ENCODE results near the gene POLR3K.
A peak's percentile ranks its signal among the peaks of the same experiment; 100 is the strongest.

POLR3K gene

DNA sequence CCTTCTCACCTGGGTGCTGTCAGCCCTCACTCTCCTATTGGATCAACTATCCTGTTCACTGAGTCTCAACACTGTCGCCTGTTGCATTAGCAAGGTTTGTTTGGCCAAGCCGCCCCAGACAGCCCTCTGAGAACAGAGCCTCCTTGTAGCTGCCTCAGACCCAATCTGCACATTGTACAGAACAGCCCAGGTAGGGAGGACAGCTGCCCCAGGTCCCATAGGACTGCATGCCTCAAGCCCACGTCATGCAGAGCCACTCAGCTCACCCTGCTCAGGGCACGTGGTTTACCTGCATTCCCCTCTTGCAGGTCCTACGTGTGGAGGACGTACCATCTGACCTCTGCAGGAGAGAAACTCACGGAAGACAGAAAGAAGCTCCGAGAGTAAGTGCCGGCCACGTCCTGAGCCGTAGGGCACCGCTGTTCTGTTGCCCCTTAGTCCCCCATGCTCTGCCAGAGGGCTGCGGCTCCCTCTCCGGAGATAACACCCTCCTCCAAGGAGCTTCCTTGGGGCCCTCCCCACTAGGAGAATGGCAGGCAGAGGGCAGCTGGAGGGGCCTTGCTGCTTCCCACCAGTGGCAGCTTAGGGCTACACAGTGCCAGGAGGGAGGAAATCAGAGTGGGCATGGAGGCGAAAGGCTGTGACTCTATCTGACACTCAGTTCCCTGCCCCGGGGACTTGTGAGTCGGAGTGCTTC, 3.0 kb upstream of the POLR3K start:
- Histone ChIP-seq H2AK5ac (ENCODE audit: low read depth, low read length) (no peak overlapping the region), H2BK120ac (ENCODE audit: low read depth, low read length) (no peak overlapping the region), H2BK15ac (ENCODE audit: low read length) (no peak overlapping the region), H3K9ac (ENCODE audit: low read depth, low read length, poor library complexity) (no peak overlapping the region), H3K18ac (ENCODE audit: low read length) (no peak overlapping the region), H3K79me1 (ENCODE audit: low read depth, low read length) (peaks cover 3% of the 10 kb centered on the region), H3K27me3 (ENCODE audit: control insufficient read depth in 3 of 3, insufficient read depth in 3 of 3, low read depth in 1 of 3, low read length in 3 of 3) (no peaks in the 10 kb centered on the region), H3K27ac (replicated peaks; ENCODE audit: low read length) (no peak overlapping the region), H2BK5ac (ENCODE audit: low read length) (no peak overlapping the region), H3K4me3 (ENCODE audit: low read length in 2 of 2) (no peak overlapping the region), H3K14ac (ENCODE audit: low read length) (no peak overlapping the region), H2BK12ac (ENCODE audit: low read length) (no peak overlapping the region), H3K9me3 (replicated peaks in 1 of 2; ENCODE audit: control insufficient read depth in 2 of 2, insufficient read depth in 1 of 2, low read depth in 1 of 2, low read length in 2 of 2) (no peaks in the 10 kb centered on the region), H4K91ac (ENCODE audit: low read depth, low read length, poor library complexity) (no peak overlapping the region), H3K4ac (ENCODE audit: low read length) (no peak overlapping the region), H3K4me1 (ENCODE audit: control insufficient read depth in 2 of 2, insufficient read depth in 1 of 2, low read depth in 1 of 2, low read length in 2 of 2) (peaks cover 4% of the 10 kb centered on the region in 2 donors), H3K4me2 (ENCODE audit: insufficient read depth, low read length, poor library complexity, severe bottlenecking) (no peak overlapping the region), H4K8ac (ENCODE audit: low read depth, low read length) (no peak overlapping the region), H2AFZ (ENCODE audit: low read length) (no peak overlapping the region), H3K23ac (ENCODE audit: low read depth, low read length, poor library complexity) (no peak overlapping the region), H3K36me3 (replicated peaks in 1 of 2; ENCODE audit: control insufficient read depth in 2 of 2, insufficient read depth in 2 of 2, low read length in 2 of 2) (peaks cover 56 to 67% of the 10 kb centered on the region in 2 donors)
- no CpG with 5 or more reads among the region's 17 CpGs for WGBS, 2 donors (ENCODE audit: extremely low coverage in 2 of 2, insufficient read length in 2 of 2, insufficient replicate concordance in 1 of 2)
- DNase-seq (ENCODE audit: low spot score) = no peak

DNA sequence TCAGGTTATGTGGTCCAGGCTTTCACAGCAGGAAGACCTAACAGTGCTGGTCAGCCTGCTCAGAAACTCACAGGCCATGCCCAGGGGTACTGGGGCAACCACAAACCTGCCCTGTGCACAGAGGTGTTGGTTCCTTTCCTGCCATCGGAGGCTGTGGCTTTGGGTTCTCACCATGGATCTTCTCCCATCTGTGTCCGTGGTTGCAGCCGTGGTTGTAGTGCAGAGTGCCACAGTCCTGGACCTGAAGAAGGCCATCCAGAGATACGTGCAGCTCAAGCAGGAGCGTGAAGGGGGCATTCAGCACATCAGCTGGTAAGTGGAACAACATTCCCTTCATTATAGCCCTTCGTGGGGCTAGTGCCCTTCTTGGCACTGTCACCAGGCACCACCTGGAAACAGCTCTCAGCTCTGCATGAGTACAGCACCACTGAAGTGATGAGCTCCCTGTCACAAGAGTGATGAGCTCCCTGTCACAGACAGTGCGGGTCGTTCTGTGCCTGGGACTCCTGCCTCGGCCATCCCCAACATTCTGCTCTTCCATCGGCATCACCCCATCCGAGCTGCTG, 2.2 kb upstream of the POLR3K start:
- H2AFZ ChIP-seq (ENCODE audit: low read length) = no peak overlapping the region
- peak overlapping the region; percentile 25 for H3K9ac ChIP-seq (ENCODE audit: low read depth, low read length, poor library complexity)
- H3K23ac ChIP-seq (ENCODE audit: low read depth, low read length, poor library complexity) = no peak overlapping the region
- H4K8ac ChIP-seq (ENCODE audit: low read depth, low read length) = no peak overlapping the region
- peaks cover 4% of the 10 kb centered on the region in 2 donors for H3K4me1 ChIP-seq (ENCODE audit: control insufficient read depth in 2 of 2, insufficient read depth in 1 of 2, low read depth in 1 of 2, low read length in 2 of 2)
- no peak overlapping the region for H2BK12ac ChIP-seq (ENCODE audit: low read length)
- peaks cover 3% of the 10 kb centered on the region for H3K79me1 ChIP-seq (ENCODE audit: low read depth, low read length)
- no peak overlapping the region for H3K4me3 ChIP-seq (ENCODE audit: low read length in 2 of 2)
- no peak overlapping the region for H3K14ac ChIP-seq (ENCODE audit: low read length)
- no peak overlapping the region for H2AK5ac ChIP-seq (ENCODE audit: low read depth, low read length)
- H4K91ac ChIP-seq (ENCODE audit: low read depth, low read length, poor library complexity) = no peak overlapping the region
- WGBS, 2 donors (ENCODE audit: extremely low coverage in 2 of 2, insufficient read length in 2 of 2, insufficient replicate concordance in 1 of 2) = no CpG with 5 or more reads among the region's 11 CpGs
- H2BK120ac ChIP-seq (ENCODE audit: low read depth, low read length) = no peak overlapping the region
- no peak overlapping the region for H2BK5ac ChIP-seq (ENCODE audit: low read length)
- no peak overlapping the region for H3K18ac ChIP-seq (ENCODE audit: low read length)
- H2BK15ac ChIP-seq (ENCODE audit: low read length) = no peak overlapping the region
- peaks cover 54 to 70% of the 10 kb centered on the region in 2 donors for H3K36me3 ChIP-seq (replicated peaks in 1 of 2; ENCODE audit: control insufficient read depth in 2 of 2, insufficient read depth in 2 of 2, low read length in 2 of 2)
- no peaks in the 10 kb centered on the region for H3K27me3 ChIP-seq (ENCODE audit: control insufficient read depth in 3 of 3, insufficient read depth in 3 of 3, low read depth in 1 of 3, low read length in 3 of 3)
- no peak overlapping the region for H3K27ac ChIP-seq (replicated peaks; ENCODE audit: low read length)
- no peaks in the 10 kb centered on the region for H3K9me3 ChIP-seq (replicated peaks in 1 of 2; ENCODE audit: control insufficient read depth in 2 of 2, insufficient read depth in 1 of 2, low read depth in 1 of 2, low read length in 2 of 2)
- H3K4me2 ChIP-seq (ENCODE audit: insufficient read depth, low read length, poor library complexity, severe bottlenecking) = no peak overlapping the region
- no peak for DNase-seq (ENCODE audit: low spot score)
- H3K4ac ChIP-seq (ENCODE audit: low read length) = no peak overlapping the region

GRCh38 chr16:54237-54581, 801 bp upstream of the POLR3K start:
- Histone ChIP-seq H2BK12ac (ENCODE audit: low read length) (no peak overlapping the region), H2AFZ (ENCODE audit: low read length) (peak overlapping the region; percentile 91), H3K4me3 (ENCODE audit: low read length in 2 of 2) (peak overlapping the region; percentile 52 to 89), H3K9me3 (replicated peaks in 1 of 2; ENCODE audit: control insufficient read depth in 2 of 2, insufficient read depth in 1 of 2, low read depth in 1 of 2, low read length in 2 of 2) (no peaks in the 10 kb centered on the region), H3K4me2 (ENCODE audit: insufficient read depth, low read length, poor library complexity, severe bottlenecking) (peak overlapping the region; percentile 75), H2BK120ac (ENCODE audit: low read depth, low read length) (no peak overlapping the region), H4K8ac (ENCODE audit: low read depth, low read length) (no peak overlapping the region), H3K27me3 (ENCODE audit: control insufficient read depth in 3 of 3, insufficient read depth in 3 of 3, low read depth in 1 of 3, low read length in 3 of 3) (no peaks in the 10 kb centered on the region), H2AK5ac (ENCODE audit: low read depth, low read length) (no peak overlapping the region), H3K36me3 (replicated peaks in 1 of 2; ENCODE audit: control insufficient read depth in 2 of 2, insufficient read depth in 2 of 2, low read length in 2 of 2) (peaks cover 41 to 68% of the 10 kb centered on the region in 2 donors), H3K18ac (ENCODE audit: low read length) (peak overlapping the region; percentile 100), H3K4me1 (ENCODE audit: control insufficient read depth in 2 of 2, insufficient read depth in 1 of 2, low read depth in 1 of 2, low read length in 2 of 2) (peaks cover 4% of the 10 kb centered on the region in 2 donors), H3K23ac (ENCODE audit: low read depth, low read length, poor library complexity) (no peak overlapping the region), H2BK5ac (ENCODE audit: low read length) (no peak overlapping the region), H4K91ac (ENCODE audit: low read depth, low read length, poor library complexity) (no peak overlapping the region), H3K4ac (ENCODE audit: low read length) (no peak overlapping the region), H3K14ac (ENCODE audit: low read length) (no peak overlapping the region), H3K79me1 (ENCODE audit: low read depth, low read length) (peaks cover 3% of the 10 kb centered on the region), H3K9ac (ENCODE audit: low read depth, low read length, poor library complexity) (peak overlapping the region; percentile 98), H3K27ac (replicated peaks; ENCODE audit: low read length) (no peak overlapping the region), H2BK15ac (ENCODE audit: low read length) (no peak overlapping the region)
- no peak for DNase-seq (ENCODE audit: low spot score)
- WGBS, 2 donors (ENCODE audit: extremely low coverage in 2 of 2, insufficient read length in 2 of 2, insufficient replicate concordance in 1 of 2) = no CpG with 5 or more reads among the region's 12 CpGs

DNA sequence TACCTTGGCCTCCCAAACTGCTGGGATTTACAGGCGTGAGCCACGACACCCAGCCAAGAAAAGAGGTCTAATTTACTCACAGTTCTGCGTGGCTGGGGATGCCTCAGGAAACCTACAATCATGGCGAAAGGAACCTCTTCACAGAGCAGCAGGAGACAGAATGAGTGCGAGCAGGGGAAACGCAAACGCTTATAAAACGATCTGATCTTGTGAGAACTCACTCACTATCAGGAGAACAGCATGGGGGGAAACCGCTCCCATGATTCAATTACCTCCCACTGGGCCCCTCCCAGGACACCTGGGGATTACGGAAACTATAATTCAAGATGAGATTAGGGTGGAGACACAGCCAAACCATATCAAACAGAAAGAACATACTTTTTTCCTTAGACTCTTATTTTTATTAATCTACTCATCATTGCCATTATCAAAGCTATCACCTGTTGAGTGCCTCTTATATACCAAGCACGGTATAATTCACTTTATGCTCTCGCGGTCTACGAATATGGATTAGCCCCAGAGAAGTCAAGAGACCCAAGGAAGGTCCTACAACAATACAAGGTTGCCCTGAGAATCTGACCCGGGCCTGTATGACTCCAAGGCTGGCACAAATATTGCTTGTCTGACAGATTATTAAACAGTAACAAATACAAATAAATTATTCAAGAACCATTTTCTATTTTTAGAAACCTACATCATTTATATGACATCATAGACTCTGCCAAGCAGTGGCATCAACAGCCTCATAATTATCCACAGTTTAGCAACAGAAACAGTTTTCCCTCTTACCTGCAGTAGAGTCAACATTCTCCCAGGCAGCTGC, 2.4 kb downstream of the POLR3K start:
- Histone ChIP-seq H2AFZ (ENCODE audit: low read length) (no peak overlapping the region), H4K91ac (ENCODE audit: low read depth, low read length, poor library complexity) (no peak overlapping the region), H3K4ac (ENCODE audit: low read length) (no peak overlapping the region), H2BK12ac (ENCODE audit: low read length) (no peak overlapping the region), H2AK5ac (ENCODE audit: low read depth, low read length) (no peak overlapping the region), H3K4me1 (ENCODE audit: control insufficient read depth in 2 of 2, insufficient read depth in 1 of 2, low read depth in 1 of 2, low read length in 2 of 2) (peaks cover 4% of the 10 kb centered on the region in 2 donors), H3K14ac (ENCODE audit: low read length) (no peak overlapping the region), H3K18ac (ENCODE audit: low read length) (no peak overlapping the region), H3K27ac (replicated peaks; ENCODE audit: low read length) (no peak overlapping the region), H3K23ac (ENCODE audit: low read depth, low read length, poor library complexity) (no peak overlapping the region), H3K27me3 (ENCODE audit: control insufficient read depth in 3 of 3, insufficient read depth in 3 of 3, low read depth in 1 of 3, low read length in 3 of 3) (no peaks in the 10 kb centered on the region), H3K9me3 (replicated peaks in 1 of 2; ENCODE audit: control insufficient read depth in 2 of 2, insufficient read depth in 1 of 2, low read depth in 1 of 2, low read length in 2 of 2) (no peaks in the 10 kb centered on the region), H2BK15ac (ENCODE audit: low read length) (no peak overlapping the region), H3K9ac (ENCODE audit: low read depth, low read length, poor library complexity) (no peak overlapping the region), H3K79me1 (ENCODE audit: low read depth, low read length) (peaks cover 6% of the 10 kb centered on the region), H3K4me2 (ENCODE audit: insufficient read depth, low read length, poor library complexity, severe bottlenecking) (no peak overlapping the region), H3K4me3 (ENCODE audit: low read length in 2 of 2) (no peak overlapping the region), H3K36me3 (replicated peaks in 1 of 2; ENCODE audit: control insufficient read depth in 2 of 2, insufficient read depth in 2 of 2, low read length in 2 of 2) (peaks cover 18 to 62% of the 10 kb centered on the region in 2 donors), H4K8ac (ENCODE audit: low read depth, low read length) (no peak overlapping the region), H2BK5ac (ENCODE audit: low read length) (no peak overlapping the region), H2BK120ac (ENCODE audit: low read depth, low read length) (no peak overlapping the region)
- no CpG with 5 or more reads among the region's 15 CpGs for WGBS, 2 donors (ENCODE audit: extremely low coverage in 2 of 2, insufficient read length in 2 of 2, insufficient replicate concordance in 1 of 2)
- no peak for DNase-seq (ENCODE audit: low spot score)
